HCEC 1CT (cell line): ENCODE measurements around the gene RICTOR.

Experiments
- DNase-seq: peaks from one replicate; pipeline ENCODE4 v3.0.0-alpha.2; 2017

The RICTOR gene

DNA sequence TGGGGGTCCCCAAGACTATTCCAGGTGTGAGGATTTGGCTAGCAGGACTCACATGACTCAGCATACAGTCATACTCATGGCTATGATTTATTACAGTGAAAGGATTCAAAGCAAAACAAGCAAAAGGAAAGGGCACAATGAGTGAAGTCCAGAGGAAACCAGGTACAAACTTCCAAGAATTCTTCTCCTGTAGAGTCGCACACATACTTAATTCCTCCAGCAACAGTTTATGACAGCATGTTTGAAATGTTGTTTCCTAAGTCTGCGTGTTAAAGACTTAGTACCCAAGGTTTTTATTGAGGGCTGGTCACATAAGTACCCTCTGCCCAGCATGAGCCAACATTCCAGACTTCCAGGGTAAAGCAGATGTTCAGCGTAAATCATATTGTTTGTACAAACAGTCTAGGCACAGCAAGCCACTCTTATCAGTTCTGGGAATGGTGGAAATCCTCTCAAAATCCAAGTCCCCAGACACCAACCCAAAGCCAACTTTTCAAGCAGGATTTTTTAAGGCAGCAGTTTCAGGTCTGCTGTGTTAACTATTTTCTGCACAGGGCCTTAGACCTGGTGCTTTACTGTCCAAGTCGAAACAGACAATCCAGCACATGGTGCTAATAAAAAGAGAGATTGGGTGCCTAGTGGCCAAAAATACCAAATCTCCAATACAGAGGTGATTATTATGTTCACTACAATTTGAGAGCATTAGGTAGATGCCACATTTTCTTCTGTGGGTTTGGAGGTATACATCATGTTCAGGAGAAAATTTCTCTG lies 18.6 kb upstream of the RICTOR start:
- DNase-seq, result peak; percentile 65

DNA sequence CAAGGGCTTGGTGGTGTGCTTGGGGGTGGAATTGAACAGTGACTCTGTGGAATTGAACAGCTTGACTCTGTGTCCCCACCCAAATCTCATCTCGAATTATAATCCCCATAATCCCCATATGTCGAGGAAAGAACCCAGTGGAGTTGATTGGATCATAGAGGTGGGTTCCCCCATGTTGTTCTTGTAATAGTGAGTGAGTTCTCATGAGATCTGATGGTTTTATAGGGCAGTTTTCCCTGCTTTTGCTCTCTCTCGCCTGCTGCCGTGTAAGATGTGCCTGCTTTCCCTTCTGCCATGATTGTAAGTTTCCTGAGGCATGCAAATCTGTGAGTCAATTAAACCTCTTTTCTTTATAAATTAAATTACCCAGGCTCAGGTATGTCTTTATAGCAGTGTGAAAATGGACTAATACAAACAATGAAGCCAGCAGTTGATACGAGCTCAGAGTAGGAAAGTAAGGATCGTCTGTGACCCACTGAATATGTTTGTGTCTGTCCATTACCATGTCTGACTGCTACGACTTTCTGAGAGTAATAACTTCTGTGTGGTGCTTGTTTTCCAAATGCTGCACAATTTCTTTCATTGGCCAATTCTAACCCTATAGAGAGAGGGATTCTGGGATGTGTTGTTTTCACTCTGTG lies 17.9 kb upstream of the RICTOR start:
- no peak for DNase-seq

DNA sequence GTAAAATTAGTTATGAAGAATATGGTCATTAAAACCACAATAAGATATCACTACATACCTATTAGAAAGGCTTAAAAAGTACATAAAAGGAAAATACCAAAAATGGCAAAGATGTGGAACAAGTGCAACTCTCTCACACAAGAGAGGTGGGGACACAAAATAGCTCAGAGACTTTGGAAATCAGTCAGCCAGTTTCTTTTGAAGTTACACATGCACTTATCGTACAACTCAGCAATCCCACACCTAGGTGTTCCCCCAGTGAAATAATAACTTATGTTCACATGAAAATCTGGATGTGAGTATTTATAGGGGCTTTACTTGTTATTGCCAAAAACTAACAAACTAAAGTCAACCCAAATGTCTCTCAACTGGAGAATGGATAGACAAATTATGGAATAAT lies 9.8 kb upstream of the RICTOR start:
- no peak for DNase-seq

DNA sequence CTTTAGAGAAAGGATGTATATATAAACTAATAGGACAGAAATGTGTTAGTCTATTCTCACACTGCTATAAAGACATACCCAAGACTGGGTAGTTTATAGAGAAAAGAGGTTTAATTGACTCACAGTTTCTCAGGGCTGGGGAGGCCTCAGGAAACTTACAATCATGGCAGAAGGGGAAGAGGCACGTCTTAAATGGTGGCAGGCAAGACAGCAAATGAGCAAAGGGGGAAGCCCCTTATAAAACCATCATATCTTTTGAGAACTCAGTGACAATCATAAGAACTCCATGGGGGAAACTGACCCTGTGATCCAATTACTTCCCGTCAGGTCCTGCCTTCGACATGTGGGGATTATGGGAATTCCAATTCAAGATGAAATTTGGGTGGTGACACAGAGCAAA lies 8.8 kb upstream of the RICTOR start:
- DNase-seq, result no peak

DNA sequence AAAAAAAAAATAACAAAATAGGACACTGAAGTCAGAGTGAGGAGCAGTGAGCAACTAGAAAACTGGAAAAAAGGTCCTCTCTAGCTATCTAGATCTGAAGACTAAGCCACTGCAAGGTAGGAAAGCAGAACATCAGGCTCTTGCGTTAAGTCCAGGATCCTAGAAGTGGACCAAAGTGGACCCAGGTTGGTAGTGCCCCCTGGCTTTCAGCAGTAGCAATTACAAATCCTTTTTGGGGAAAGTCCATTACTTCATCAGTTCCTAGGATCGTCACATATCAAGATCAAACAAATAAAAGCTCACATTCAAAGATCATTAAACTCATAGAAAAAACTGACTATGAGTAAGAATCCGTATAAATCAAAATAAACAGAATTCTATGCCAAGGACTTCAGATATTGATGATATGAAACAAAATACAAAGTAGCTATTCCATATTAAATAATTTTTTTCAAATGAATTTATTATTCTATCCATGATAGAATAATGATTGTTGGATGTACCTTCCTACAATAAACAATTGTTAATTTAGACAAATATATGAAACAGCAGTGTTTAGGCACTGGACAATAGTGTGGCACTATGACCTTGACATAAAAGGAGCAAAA lies 6.5 kb upstream of the RICTOR start:
- DNase-seq, result peak; percentile 76

DNA sequence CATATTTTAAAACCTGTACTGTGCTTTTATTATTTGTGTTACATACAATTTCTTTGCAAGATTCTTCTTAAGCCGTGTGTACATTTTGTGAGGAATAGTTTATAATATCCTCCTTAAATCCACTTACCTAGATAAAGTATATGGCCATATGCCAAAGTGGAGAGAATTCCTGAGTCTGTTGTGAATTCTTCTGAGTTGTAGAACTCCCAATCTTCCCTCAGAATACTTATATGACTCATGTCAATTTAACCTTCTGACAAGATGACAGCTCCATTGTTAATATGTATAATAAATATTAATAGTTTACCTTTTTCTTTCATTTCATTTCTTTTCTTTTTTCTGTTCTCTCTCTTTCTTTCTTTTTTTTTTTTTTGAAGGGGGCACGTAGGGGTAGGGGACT lies 6.0 kb upstream of the RICTOR start:
- no peak for DNase-seq

DNA sequence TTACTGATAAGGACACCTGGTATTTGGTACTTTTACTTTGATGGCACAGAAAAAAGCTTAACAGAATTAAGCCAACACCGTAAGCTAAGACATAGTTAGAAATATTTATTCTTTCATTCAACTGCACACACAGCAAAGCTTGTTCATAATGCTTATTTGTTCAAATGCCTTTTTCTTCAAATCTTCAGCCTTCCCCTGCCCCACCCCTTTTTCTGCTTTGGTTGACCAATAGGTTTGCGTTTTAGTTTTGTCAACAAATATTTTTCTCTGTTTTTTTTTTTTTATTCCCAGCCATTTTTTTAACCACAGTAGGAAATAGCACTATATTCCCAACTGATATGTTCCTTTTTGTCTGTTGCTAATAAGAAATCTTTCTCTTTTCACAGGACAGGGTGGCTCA lies 4.9 kb upstream of the RICTOR start:
- no peak for DNase-seq

DNA sequence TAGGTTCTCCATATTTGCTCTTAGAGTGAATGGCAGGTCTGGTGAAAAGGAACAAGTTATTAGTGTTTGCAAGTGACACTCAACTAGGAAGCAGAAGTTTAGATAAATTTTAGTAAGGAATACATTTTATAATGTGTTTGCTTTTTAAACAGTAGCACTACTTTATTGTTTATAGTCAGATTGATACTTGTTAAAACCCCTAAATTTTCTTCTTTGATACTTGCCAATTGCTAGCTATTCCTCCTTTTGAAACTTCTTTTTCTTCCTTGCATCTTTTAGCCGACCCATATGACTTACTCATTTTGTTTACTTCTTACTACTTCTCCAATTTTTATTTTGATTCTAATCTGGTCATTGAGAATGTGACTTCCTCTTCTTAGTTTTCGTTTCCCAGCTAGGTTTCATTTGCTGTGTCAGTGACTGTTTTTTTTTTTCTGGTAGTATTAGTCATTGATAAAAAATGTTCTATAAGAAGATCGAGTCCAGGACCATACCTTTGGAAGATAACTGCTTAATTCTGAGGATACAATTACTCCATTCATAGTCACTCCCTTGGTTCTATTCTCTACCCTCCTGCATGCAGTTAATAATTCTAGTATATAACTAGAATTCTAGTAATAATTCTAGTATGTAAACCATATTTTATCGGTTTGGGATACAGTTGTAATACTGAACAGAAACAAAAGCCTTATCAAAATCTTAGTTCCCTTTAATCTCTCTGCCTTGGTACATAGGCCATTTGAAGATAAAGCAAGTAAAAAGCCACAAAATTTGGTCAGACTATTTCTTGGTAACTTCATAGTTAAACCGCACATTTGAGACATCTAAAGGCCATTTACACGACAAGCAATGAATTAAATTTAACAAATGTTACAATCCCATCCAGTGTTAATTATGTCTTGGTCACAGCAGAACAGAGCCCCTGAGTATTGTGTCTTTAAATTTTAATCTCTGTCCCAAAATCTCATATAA lies 2.8 kb upstream of the RICTOR start:
- DNase-seq, result peak; percentile 70

DNA sequence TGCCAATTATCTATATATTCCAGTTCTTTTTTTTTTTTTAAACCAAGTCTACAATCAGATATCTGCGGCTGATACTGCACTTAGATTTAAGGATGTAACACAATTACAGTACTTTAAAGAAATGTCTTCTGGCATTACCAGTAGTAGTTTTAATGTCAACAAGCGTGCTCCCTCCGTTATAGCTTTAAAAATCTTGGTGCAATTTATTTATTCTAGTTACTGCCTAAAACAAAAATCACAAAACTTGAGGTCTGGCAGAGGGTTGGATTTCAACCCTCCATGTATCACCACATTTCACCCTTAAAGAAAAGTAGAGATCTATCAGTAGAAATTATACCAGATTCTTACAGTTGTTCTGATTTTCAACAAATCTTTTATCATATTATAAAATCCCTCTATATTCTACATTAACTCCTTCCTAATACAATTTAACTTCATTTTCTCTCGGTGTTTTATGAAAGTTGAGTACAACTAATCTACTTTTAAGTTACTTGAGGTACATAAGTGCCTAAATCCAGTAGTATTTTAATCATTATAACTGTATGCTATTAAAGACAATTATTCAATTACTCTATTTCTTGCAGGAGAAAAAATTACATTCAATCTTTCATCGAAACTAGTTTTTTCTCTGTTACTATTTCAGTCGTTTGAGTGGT lies 2.0 kb upstream of the RICTOR start:
- DNase-seq, result no peak

DNA sequence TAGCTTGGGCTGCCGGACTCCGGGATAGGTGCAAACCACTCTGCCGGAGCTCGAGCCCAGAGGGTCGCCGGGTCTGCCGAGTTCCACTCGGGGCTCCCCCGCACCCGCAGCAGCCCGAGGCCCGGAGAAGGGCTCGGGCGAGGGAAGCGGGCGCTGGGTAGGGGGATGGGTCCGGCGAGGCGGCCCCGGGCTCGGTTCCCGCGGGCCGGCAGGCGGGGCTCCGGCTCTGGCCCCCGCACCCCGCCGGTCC lies 507 bp downstream of the RICTOR start:
- no peak for DNase-seq

DNA sequence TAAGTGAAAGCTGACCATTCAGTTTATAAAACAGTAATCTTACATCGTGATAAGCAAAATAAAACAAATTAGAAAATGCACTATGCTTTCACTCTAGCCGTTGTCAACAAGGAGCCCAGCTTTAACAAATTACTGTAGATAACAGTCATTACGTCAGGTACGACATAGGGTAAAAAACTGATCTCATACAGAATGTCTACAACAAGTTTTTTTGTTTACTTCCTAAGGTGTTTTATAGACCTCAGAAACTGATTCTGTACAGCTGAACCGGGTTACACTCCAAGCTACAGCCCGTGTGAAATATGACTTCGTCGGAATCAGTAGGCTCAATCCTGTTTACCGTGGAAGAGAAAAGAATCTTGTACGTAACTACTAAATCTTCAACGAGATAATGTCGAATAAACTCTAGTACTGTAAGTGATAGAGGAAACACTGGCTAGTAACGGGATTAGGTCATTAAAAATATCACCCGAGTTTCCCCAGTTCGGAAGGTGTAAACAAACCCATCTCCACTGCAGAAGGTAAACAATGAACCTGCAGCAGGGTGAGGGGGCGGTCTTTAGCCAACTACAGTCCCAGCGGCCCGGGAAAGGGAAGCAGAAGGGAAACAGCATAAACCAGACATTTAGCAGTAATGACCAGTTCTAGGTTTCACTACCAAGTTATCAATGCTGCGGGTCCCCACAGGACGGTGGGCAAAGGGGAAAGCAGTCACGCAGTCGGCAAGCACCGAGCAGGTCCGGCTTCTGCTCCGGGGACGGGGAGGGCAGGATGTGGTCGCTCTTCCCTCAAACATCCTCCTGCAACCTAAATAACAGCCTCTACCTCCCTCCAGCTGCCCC lies 1.1 kb downstream of the RICTOR start:
- peak; percentile 43 for DNase-seq

DNA sequence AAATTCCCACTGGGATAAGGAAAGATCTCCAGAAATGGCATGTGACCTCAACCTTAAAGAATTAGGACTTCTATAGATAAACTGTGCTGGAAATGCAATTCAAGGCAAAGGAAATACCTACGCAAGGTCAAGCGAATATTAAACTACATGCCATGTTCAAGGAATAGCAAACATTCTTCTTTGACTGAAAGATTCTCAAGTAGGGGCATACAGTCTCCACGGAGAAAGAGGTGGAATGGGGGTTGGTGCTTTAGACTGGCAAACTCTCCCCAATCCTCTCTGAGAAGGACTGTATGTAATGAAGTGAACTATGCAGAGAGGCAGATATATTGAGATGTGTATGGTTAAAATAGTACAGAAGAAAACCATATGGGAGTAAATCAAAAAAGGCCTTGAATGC lies 6.1 kb downstream of the RICTOR start:
- DNase-seq, result no peak

DNA sequence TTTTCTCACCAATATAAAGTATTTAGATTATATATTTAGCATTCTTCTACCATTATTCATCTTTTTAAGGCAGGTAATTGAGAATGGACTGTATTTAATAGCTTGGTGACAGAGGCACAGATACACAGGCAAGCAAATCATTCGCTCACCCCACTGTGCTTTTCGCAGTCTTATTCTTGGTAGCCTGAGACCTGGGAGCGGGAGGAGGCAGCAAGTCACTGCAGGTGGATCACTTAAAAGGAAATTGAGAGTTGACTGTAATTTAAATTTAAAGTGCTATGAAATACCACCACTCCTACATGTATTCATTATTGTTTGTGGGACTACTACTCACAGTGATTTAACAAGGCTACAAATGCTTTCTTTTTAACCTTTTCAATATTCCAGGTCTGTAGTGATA lies 9.7 kb downstream of the RICTOR start:
- no peak for DNase-seq

DNA sequence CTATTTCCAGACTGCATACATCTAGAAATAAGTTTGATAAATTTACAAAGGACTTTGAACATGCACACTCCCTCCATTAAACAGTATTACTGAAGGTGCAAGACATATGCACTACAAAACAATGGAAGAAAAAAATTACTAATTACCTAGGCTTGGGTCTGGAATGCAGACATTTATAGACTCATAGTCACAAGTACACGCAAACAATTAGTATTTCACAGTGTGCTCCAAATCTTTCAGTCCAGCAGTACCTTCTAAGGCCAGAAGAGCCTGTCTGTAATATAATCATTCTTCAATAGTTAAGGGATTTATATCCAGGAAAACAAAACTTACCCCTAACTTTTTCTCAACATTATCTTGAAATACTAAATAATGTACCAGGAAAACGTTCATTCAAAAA lies 11.2 kb downstream of the RICTOR start:
- no peak for DNase-seq

DNA sequence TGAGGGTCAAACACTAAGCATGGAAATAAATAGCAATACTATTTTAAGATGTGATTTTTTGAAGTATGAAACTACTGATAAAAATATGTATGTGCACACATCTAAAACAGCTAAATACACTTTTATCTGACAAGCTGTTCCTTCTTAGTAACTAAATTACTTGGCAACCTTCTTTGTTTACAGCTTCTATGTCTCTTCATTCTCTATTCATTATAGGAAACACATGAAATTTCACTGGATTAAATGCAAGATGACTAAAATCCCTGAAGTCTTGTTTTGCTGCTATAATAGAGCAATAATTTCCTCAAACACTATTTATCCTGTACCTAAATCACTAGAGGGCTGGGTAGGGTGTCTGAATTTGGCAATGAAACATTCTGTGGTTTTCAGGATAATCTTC lies 11.7 kb downstream of the RICTOR start:
- DNase-seq, result no peak

DNA sequence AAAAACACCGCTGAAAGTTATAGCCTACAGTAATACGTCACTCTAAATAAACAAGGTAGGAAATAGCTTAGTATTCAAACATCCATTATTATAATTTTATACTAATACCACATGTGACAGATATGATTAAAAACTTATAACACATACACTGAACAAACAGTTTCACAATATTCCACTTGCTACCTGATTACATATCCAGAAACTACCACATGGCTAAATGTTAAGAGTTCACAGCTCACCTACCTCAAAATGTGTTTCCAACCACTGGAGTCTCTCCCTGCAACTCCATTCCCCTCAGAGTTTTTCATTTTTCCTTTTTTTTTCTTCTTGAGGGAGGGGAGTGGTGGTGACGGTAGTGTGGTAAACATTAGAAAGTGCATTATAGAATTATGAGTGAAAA lies 12.1 kb downstream of the RICTOR start:
- DNase-seq, result no peak

DNA sequence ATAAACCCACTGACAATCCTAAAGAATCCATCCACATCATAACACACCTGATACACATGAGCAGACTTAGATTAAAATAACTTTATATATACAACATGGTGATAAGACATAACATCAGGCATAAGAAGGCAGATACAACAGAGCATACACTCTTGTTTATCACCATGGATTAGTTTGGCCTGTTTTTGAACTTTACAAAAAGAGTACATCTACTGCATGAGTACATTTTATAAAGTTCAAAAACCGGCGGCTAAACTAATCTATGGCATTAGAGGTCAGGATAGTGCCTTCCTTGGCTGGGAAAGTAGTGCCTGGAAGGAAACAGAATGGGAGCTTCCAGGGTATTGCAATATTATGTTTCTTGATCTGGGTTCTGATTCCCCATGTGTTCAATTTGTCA lies 15.1 kb downstream of the RICTOR start:
- DNase-seq, result no peak

DNA sequence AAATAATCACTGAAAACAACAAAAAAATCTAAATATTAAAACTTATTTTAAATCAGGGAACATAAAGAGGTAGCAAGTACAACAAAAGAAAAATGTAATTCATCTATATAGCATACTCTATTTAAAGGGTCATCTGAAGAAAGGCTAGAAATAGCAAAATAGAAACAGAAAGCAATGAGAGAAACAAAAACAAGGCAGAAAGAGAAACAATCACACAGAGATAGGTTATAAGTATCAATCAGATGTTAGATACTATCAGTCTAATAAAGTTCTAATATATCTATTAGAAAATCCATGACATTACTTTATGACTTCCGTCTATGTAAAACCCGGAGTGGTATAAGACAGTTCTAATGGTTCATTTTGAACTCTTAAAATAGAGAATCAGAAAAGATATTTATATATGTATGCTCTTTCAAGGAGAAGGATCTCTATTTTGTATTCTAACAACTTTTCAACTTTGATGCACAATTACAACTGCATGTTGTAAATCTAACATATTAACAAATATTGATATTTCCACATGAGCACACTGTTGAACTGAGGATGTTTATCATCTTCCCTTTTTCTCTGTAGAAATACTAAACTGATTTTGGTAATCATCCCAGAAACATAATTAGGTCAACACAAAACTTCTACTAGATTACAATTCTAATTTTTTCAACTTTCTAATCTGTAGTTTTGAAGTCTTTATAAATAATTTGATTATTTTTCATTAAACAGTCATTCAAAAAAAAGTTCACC lies 15.8 kb downstream of the RICTOR start:
- DNase-seq, result no peak

DNA sequence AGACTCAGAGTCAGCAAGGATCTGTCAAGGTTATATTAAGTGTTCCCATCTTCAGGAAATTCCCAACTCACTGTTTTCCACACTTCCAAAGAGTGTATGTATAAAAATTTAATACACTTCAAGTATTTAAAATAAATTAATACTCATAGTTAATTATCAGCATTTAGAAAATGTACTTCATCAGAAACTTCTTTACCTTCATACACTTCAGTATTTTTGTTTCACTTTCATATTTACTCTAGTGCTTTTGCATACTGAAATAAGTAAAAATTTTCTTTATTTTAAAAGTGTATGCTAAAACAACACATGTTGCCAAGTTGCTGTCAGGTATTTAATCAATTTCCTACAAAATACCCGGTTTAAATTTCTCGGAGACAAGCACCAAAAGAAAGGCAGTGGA lies 16.5 kb downstream of the RICTOR start:
- DNase-seq, result no peak

DNA sequence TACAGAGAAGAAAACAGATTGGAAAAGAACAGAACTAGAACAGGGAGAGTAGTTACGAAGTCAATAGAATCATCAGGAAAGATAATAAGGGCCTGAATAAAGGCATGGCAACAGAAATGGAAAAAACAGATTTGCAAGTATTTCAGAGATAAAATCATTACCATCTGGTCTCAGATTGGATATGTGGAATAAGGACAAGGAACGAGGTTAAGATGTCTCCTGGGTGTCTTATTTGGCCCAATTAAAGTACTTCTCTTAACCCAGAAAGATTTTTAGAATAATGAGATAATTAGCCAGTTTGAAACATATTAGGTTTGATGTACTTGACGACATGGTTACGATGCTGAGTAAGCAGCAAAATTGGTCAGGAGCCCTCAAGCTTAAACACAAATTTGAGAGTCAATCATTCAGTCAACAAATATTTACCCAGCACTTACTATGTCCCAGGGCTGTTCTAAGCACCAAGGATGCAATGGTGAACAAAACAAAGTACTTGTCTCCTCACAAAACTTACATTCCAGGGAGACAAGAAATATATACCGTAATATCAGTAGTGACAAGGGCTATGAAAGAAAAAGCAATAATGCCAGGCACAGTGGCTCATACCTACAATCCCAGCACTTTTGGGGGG lies 18.3 kb downstream of the RICTOR start:
- DNase-seq, result no peak
